ENCODE data around the gene RBM7.

DNA sequence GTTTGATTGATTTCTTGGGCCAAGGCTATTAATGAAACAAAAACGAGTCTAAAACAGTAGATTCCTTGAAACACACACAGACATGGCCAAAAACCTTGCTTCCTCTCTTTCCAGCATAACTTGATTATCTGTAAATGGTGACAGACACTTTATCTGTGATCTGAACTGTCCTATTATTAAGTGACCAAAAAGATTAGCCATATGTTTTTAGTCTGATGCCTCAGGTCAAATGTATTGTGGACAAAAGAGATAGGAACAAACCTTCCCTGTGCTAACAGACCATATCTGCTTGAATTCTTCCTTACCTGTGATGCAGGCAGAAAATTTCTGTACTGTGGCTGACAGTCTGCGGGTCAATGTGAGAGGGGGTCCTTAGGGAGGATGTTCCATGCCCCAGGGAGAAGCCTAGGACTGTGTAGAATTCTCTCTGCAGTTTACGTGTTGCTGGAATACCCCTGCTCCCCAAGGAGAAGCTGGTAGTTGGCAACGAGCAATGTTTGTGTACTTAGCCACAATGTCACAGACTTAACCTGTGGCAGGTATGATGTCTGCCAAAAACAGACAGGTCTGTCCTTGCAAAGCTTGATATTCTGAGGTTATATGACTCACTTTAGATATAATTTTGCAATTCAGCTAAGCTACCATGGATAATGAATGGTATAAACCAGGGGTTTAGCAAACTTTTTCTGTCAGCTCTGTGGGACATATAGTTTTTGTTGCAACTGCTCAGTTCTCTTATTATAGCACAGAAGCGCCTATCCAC, 31.4 kb upstream of the RBM7 start:
- TF ChIP-seq, protein P1, sequence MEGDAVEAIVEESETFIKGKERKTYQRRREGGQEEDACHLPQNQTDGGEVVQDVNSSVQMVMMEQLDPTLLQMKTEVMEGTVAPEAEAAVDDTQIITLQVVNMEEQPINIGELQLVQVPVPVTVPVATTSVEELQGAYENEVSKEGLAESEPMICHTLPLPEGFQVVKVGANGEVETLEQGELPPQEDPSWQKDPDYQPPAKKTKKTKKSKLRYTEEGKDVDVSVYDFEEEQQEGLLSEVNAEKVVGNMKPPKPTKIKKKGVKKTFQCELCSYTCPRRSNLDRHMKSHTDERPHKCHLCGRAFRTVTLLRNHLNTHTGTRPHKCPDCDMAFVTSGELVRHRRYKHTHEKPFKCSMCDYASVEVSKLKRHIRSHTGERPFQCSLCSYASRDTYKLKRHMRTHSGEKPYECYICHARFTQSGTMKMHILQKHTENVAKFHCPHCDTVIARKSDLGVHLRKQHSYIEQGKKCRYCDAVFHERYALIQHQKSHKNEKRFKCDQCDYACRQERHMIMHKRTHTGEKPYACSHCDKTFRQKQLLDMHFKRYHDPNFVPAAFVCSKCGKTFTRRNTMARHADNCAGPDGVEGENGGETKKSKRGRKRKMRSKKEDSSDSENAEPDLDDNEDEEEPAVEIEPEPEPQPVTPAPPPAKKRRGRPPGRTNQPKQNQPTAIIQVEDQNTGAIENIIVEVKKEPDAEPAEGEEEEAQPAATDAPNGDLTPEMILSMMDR (IDR thresholded peaks at IDR 0.05; ENCODE audit: insufficient read depth, low read depth, low read length) = no peak
- TF ChIP-seq EZH2 (IDR thresholded peaks at IDR 0.05; ENCODE audit: insufficient read depth, low read length) = no peak

Data from astrocyte (in vitro differentiated cells and primary cell).